Aorta (tissue), 5 donors: ENCODE results near the gene FSIP1. TPM values are rescaled to one million over a fixed set of nuclear protein-coding genes. Genes with fewer than 3 reads are reported as not detected.

Source experiments
- ATAC-seq: fragments of 200-7000 bp; cut with Tn5 transposase; one replicate; pipeline ENCODE4 v1.9.1; 2022; ENCODE audit warnings: moderate library complexity; ENCODE audit not compliant: low FRiP score
- DNase-seq, 2 donors: peaks; one replicate each; pipeline ENCODE4 v3.0.0-alpha.2; 2020
- H3K27ac ChIP-seq, 2 donors: one replicate each; pipeline ENCODE4 v1.5.1; 2013; ENCODE audit warnings: low read length in 2 of 2, mild to moderate bottlenecking in 2 of 2, moderate library complexity in 2 of 2, control low read depth in 1 of 2, inconsistent platforms in 1 of 2, low read depth in 1 of 2
- H3K27me3 ChIP-seq, 2 donors: one replicate each; pipeline ENCODE4 v1.6.1; 2013; ENCODE audit warnings: control low read depth in 1 of 2, low read length in 1 of 2, mild to moderate bottlenecking in 1 of 2, moderate library complexity in 1 of 2; ENCODE audit not compliant: insufficient read depth in 2 of 2, control insufficient read depth in 1 of 2
- H3K36me3 ChIP-seq, 2 donors: one replicate each; pipeline ENCODE4 v1.6.1; 2013; ENCODE audit warnings: control low read depth in 1 of 2, low read length in 1 of 2, mild to moderate bottlenecking in 1 of 2; ENCODE audit not compliant: insufficient read depth in 2 of 2, control insufficient read depth in 1 of 2
- H3K4me1 ChIP-seq, 2 donors: one replicate each; pipeline ENCODE4 v1.6.1; 2013; ENCODE audit warnings: low read length in 2 of 2, control low read depth in 1 of 2, mild to moderate bottlenecking in 1 of 2, moderate library complexity in 1 of 2; ENCODE audit not compliant: insufficient read depth in 2 of 2, control insufficient read depth in 1 of 2
- H3K4me3 ChIP-seq, 2 donors: one replicate each; pipeline ENCODE4 v1.5.1; 2013; ENCODE audit warnings: low read length in 2 of 2, control low read depth in 1 of 2, mild to moderate bottlenecking in 1 of 2
- H3K9me3 ChIP-seq: one replicate; pipeline ENCODE4 v1.6.1; 2013; ENCODE audit warnings: mild to moderate bottlenecking, low read length; ENCODE audit not compliant: control insufficient read depth
- WGBS, 2 donors: extraction: QIAGEN DNeasy Blood & Tissue Kit; methylation state at CpG; one replicate each; pipeline ENCODE4 v1.1.7; 2013; 5-methylcytosine and 5-hydroxymethylcytosine counted together
- intact Hi-C, 2 donors: fragments of 100-400 bp; cut with DNase I; formaldehyde crosslinking; loops; one replicate each; pipeline versions ENCODE4 v1.14.2 to v1.15.0; 2022
- polyA plus RNA-seq, 2 donors: library from polyadenylated mRNA; stranded (reverse); fragments of 200-250 nt; gene quantifications; one replicate each; pipeline ENCODE4 v1.2.3, GENCODE V29; 2013
- total RNA-seq, 2 donors: library from RNA; stranded (reverse); fragmentation: NEBNext Ultra II Directional; extraction: Animal tissue kit (Norgen Biotek cat#: 25700); gene quantifications; one replicate each; pipeline ENCODE4 v1.2.1, GENCODE V29; 2021
- donor health status: healthy with polysubstance abuse.
- donor health status: Bipolar disorder and iron deficiency.
- donor health status: DM: no; HTN: no; CAD: no.
- donor health status: DM: no; HTN: no; CAD: no.
- donor health status: DM: yes; HTN: yes; CAD: no.

FSIP1 gene
- total and polyA plus RNA-seq, 4 donors, result 1.2 TPM; not detected in 1

DNA sequence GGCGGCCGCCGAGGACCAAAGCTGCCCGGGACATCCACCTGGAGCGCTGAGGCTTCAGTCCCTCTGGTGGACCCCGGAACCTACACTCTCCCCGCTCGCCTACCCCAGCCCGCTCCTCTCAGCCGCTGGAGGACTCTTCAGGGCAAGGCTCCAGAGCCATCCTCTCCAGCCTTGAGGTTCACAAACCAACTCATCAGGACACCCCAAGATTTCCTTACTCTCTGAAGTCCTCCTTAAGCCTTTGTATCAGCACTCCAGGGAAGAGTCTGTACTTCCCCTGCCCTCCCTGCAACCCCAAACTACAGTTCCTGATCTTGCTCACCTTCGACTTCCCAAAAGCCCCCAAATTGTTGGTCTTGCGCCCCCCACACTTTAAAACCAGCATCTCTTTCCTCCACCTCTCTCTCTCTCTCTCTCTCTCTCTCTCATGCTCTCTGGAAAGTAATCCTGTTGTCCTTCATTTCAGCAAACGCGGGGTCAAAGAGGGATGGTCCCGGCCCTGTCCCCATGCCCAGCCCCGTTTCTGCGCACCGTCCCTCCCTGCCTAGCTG is 201.3 kb downstream of the FSIP1 start:
- intact Hi-C loops, result loop anchor here (5.0 to 10.0 kb wide), 5 partner anchors 409 to 767 kb away; no protein-coding TSS in a partner anchor
- no peak for DNase-seq
- no peaks in the 10 kb centered on the region for H3K36me3 ChIP-seq
- no peaks in the 10 kb centered on the region for H3K9me3 ChIP-seq
- no peaks in the 10 kb centered on the region for H3K27me3 ChIP-seq
- no peak overlapping the region for H3K27ac ChIP-seq
- WGBS, 2 donors, result 44 to 48% methylated on average over 18 of the region's 18 CpGs
- no peaks in the 10 kb centered on the region for H3K4me1 ChIP-seq
- ATAC-seq, result peak; percentile 9
- no peak overlapping the region for H3K4me3 ChIP-seq

GRCh38 chr15:39580485-39581241 is 202.0 kb downstream of the FSIP1 start, which contains the start of gene THBS1:
Gene THBS1 (plus strand): TSS chr15:39581079. CDS start chr15:39581858, 779 bp downstream.
- ATAC-seq, result peak; percentile 83
- Histone ChIP-seq H3K27me3 (no peaks in the 10 kb centered on the region), H3K9me3 (no peaks in the 10 kb centered on the region), H3K36me3 (no peaks in the 10 kb centered on the region), H3K4me3 (peak within 1 kb of the TSS; percentile 29 to 35), H3K4me1 (no peaks in the 10 kb centered on the region), H3K27ac (no peak within 1 kb of the TSS)
- 0 to 1% methylated on average over 66 to 74 of the region's 74 CpGs for WGBS, 2 donors
- intact Hi-C loops, result loop anchor here (5.0 to 10.0 kb wide), 5 partner anchors 408 to 766 kb away; no protein-coding TSS in a partner anchor
- DNase-seq, result peak; percentile 92 to 96

- 0 to 1% methylated on average over 29 of the region's 29 CpGs for WGBS, 2 donors
- no peaks in the 10 kb centered on the region for H3K4me1 ChIP-seq
- intact Hi-C loops, result loop anchor here (5.0 to 10.0 kb wide), 5 partner anchors 408 to 765 kb away; no protein-coding TSS in a partner anchor
- H3K27ac ChIP-seq, result no peak overlapping the region
- peak; percentile 92 for ATAC-seq
- DNase-seq, result peak; percentile 95 to 98
- no peaks in the 10 kb centered on the region for H3K27me3 ChIP-seq
- peak overlapping the region; percentile 29 to 35 for H3K4me3 ChIP-seq
- H3K9me3 ChIP-seq, result no peaks in the 10 kb centered on the region
- H3K36me3 ChIP-seq, result no peaks in the 10 kb centered on the region
Observed at GRCh38 chr15:39580117-39580484, 202.5 kb downstream of the FSIP1 start.

GRCh38 chr15:39579487-39580116 is 203.0 kb downstream of the FSIP1 start:
- Histone ChIP-seq H3K4me3 (peak overlapping the region; percentile 29 to 35), H3K27me3 (no peaks in the 10 kb centered on the region), H3K36me3 (no peaks in the 10 kb centered on the region), H3K4me1 (no peaks in the 10 kb centered on the region), H3K27ac (no peak overlapping the region), H3K9me3 (no peaks in the 10 kb centered on the region)
- intact Hi-C loops, result loop anchor here (5.0 to 10.0 kb wide), 6 partner anchors 82 to 765 kb away; no protein-coding TSS in a partner anchor
- peak; percentile 73 for ATAC-seq
- 2 to 3% methylated on average over 18 of the region's 18 CpGs for WGBS, 2 donors
- DNase-seq, result peak; percentile 71 to 89

- intact Hi-C loops, result loop anchor here in 1 of 2 donors (5.0 kb wide), 1 partner anchor 82 kb away; no protein-coding TSS in a partner anchor
- H3K4me3 ChIP-seq, result no peak overlapping the region
- no peaks in the 10 kb centered on the region for H3K27me3 ChIP-seq
- DNase-seq (no peak), ATAC-seq (no peak)
- 68 to 71% methylated on average over 5 of the region's 5 CpGs for WGBS, 2 donors
- H3K27ac ChIP-seq, result no peak overlapping the region
- H3K9me3 ChIP-seq, result no peaks in the 10 kb centered on the region
- H3K4me1 ChIP-seq, result no peaks in the 10 kb centered on the region
- H3K36me3 ChIP-seq, result no peaks in the 10 kb centered on the region
Observed at GRCh38 chr15:39578851-39579486, 203.7 kb downstream of the FSIP1 start.

DNA sequence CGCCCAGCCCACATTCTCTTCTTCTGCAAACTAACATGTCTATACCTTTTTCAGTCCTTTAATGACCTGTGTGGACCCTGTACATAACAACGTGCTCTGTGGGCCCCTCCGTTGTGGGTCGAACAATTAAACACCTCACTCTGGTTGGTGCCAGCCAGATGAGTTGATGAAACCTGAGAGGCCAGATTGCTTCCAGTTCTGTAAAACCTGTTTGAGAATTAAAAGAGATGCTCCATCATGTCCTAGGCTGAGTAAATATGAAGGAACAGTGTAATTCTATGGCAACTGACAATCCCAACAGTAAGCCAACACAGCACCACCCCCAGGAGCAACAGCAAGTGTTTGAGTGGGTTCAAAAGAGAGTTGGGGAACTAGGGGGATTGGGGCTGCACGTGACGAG is 207.5 kb downstream of the FSIP1 start:
- no peak for DNase-seq
- Histone ChIP-seq H3K4me3 (no peak overlapping the region), H3K9me3 (no peaks in the 10 kb centered on the region), H3K36me3 (no peaks in the 10 kb centered on the region), H3K27me3 (peaks cover 0 to 2% of the 10 kb centered on the region in 2 donors), H3K4me1 (no peaks in the 10 kb centered on the region), H3K27ac (no peak overlapping the region)
- no peak for ATAC-seq
- WGBS, 2 donors, result 95 to 96% methylated on average over 6 of the region's 6 CpGs
- intact Hi-C loops, result loop anchor here in 1 of 2 donors (5.0 kb wide), 1 partner anchor 78 kb away; no protein-coding TSS in a partner anchor

- H3K27ac ChIP-seq, result no peak overlapping the region
- intact Hi-C loops, result no loop called here
- no peak for ATAC-seq
Observed at GRCh38 chr15:39574427-39574826, 208.2 kb downstream of the FSIP1 start.

DNA sequence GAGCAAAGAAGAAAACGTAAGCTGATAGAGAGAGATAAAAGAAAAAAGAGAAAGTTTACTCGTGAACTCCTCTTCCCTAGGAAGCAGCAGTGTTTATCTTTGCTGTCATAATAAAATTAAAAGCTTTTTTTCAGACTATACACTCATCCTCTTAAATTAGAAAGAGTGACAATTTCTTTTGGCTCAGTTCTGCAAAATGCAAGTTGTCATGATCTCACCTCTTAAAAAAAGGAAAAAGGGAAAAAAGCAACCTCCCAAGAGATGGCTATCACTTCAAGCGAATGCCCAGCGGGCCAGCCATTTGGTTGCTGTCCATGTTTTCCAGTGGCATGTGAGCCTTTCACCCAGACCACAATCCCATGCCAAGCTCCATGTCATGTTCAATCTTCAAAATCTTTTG is 208.8 kb downstream of the FSIP1 start:
- no peak for ATAC-seq
- intact Hi-C loops, result no loop called here

More at GRCh38 chr15:39574427-39574826, 208.2 kb downstream of the FSIP1 start:
- no peaks in the 10 kb centered on the region for H3K9me3 ChIP-seq
- H3K4me1 ChIP-seq, result no peaks in the 10 kb centered on the region
- WGBS, 2 donors, result 96% methylated on average over 1 of the region's 1 CpG
- no peaks in the 10 kb centered on the region for H3K36me3 ChIP-seq
- H3K27me3 ChIP-seq, result peaks cover 0 to 2% of the 10 kb centered on the region in 2 donors
- no peak for DNase-seq
- H3K4me3 ChIP-seq, result no peak overlapping the region

More for the DNA sequence above, 208.8 kb downstream of the FSIP1 start:
- DNase-seq, result peak in 1 of 2 donors; percentile 76
- Histone ChIP-seq H3K9me3 (no peaks in the 10 kb centered on the region), H3K27me3 (peaks cover 0 to 2% of the 10 kb centered on the region in 2 donors), H3K36me3 (no peaks in the 10 kb centered on the region), H3K27ac (no peak overlapping the region), H3K4me3 (no peak overlapping the region), H3K4me1 (no peaks in the 10 kb centered on the region)
- WGBS, 2 donors, result 17 to 26% methylated on average over 4 of the region's 4 CpGs
